SU-DHL-6 (cell line): ENCODE measurements around the gene ERCC4.

Source experiments
- H2AFZ ChIP-seq: fragments of 200-600 bp; sonication (generic); 2 replicates; pipeline ENCODE4 v1.6.1; 2014; ENCODE audit warnings: low read depth, mild to moderate bottlenecking, moderate library complexity, mixed read lengths, antibody characterized with exemption, low read length; ENCODE audit not compliant: severe bottlenecking
- H3F3A ChIP-seq: fragments of 200-600 bp; shearing (Covaris generic); 2 replicates; pipeline ENCODE4 v1.6.0; 2016; ENCODE audit warnings: antibody characterized with exemption, mild to moderate bottlenecking; ENCODE audit not compliant: insufficient read depth
- H3K27ac ChIP-seq: fragments of 200-600 bp; sonication (generic); 2 replicates; pipeline ENCODE4 v1.5.1; 2016; ENCODE audit warnings: low read depth, mild to moderate bottlenecking, low read length, moderate library complexity, mixed read lengths
- H3K27me3 ChIP-seq: fragments of 200-600 bp; sonication (generic), shearing (Covaris generic); 2 replicates; pipeline ENCODE4 v1.6.0; 2014; ENCODE audit warnings: mild to moderate bottlenecking, low read length
- H3K36me3 ChIP-seq: fragments of 200-600 bp; sonication (generic); 2 replicates; pipeline ENCODE4 v1.6.1; 2014; ENCODE audit warnings: mild to moderate bottlenecking, low read length, mixed read lengths
- H3K4me2 ChIP-seq: fragments of 300-600, 200-600 bp; shearing (Covaris generic), sonication (generic); 2 replicates; pipeline ENCODE4 v1.6.0; 2014; ENCODE audit warnings: low read length, low read depth, mild to moderate bottlenecking; ENCODE audit not compliant: poor library complexity, severe bottlenecking
- H3K4me3 ChIP-seq: fragments of 200-600 bp; sonication (generic); 2 replicates; pipeline ENCODE4 v1.5.1; 2014; ENCODE audit warnings: antibody characterized with exemption, low read length, mild to moderate bottlenecking, mixed read lengths; ENCODE audit not compliant: insufficient read depth, poor library complexity, severe bottlenecking
- H3K79me2 ChIP-seq: fragments of 200-600 bp; sonication (generic); 2 replicates; pipeline ENCODE4 v1.6.1; 2014; ENCODE audit warnings: mild to moderate bottlenecking, low read length, moderate library complexity; ENCODE audit not compliant: insufficient read depth
- H3K9ac ChIP-seq: fragments of 200-600 bp; sonication (generic); 2 replicates; pipeline ENCODE4 v1.7.0; 2014; ENCODE audit warnings: mild to moderate bottlenecking, low read length
- H3K9me2 ChIP-seq: fragments of 200-600 bp; sonication (generic); replicated peaks from 2 replicates; pipeline ENCODE4 v1.6.1; 2014; ENCODE audit warnings: low read length; ENCODE audit not compliant: insufficient read depth
- H3K9me3 ChIP-seq: fragments of 200-600 bp; sonication (generic); 2 replicates; pipeline ENCODE4 v1.6.1; 2014; ENCODE audit warnings: low read length, mixed read lengths; ENCODE audit not compliant: insufficient read depth
- H4K20me1 ChIP-seq: fragments of 200-600 bp; sonication (generic); 2 replicates; pipeline ENCODE4 v1.6.1; 2014; ENCODE audit warnings: low read depth, mild to moderate bottlenecking, antibody characterized with exemption, low read length, moderate library complexity, mixed read lengths
- EZH2phosphoT487 ChIP-seq: fragments of 200-600 bp; sonication (generic), shearing (Covaris generic); conservative IDR thresholded peaks from 2 replicates; pipeline ENCODE4 v1.6.1; 2018; ENCODE audit warnings: mild to moderate bottlenecking, antibody characterized with exemption, low read length, moderate library complexity, mixed read lengths
- TF ChIP-seq, protein P1 (sequence below): fragments of 200-600 bp; sonication (generic); IDR thresholded peaks from one replicate; pipeline ENCODE4 v1.5.1; 2017; ENCODE audit warnings: antibody characterized with exemption, mild to moderate bottlenecking, low read length, moderate library complexity; ENCODE audit not compliant: insufficient read depth, poor library complexity, severe bottlenecking

The ERCC4 gene

DNA sequence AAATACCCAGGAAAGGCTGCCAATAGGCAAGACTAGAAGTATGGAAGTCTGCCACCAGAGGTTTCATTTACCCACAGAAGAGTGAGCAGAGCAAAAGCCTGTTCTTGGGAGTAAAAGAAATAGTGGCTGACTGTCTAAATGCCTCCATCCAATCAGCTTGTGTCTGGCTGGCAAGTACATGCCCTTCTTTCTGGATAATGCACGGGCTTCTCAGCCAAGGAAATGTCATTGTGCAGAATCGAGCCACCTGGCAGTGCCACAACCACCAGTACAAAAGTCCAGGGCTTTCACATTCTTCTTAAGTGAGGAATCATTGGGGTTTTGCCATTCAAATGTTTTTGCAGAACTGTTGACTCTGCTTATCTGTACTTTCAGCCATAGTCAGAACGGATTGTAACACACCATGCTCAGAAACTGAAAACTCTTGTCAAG, 10.1 kb upstream of the ERCC4 start:
- no peaks in the 10 kb centered on the region for H3F3A ChIP-seq
- TF ChIP-seq, protein P1, sequence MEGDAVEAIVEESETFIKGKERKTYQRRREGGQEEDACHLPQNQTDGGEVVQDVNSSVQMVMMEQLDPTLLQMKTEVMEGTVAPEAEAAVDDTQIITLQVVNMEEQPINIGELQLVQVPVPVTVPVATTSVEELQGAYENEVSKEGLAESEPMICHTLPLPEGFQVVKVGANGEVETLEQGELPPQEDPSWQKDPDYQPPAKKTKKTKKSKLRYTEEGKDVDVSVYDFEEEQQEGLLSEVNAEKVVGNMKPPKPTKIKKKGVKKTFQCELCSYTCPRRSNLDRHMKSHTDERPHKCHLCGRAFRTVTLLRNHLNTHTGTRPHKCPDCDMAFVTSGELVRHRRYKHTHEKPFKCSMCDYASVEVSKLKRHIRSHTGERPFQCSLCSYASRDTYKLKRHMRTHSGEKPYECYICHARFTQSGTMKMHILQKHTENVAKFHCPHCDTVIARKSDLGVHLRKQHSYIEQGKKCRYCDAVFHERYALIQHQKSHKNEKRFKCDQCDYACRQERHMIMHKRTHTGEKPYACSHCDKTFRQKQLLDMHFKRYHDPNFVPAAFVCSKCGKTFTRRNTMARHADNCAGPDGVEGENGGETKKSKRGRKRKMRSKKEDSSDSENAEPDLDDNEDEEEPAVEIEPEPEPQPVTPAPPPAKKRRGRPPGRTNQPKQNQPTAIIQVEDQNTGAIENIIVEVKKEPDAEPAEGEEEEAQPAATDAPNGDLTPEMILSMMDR = no peak
- no peak for TF ChIP-seq EZH2phosphoT487
- no peak overlapping the region for H3K9ac ChIP-seq
- no peaks in the 10 kb centered on the region for H3K9me2 ChIP-seq
- H3K9me3 ChIP-seq = peaks cover 11% of the 10 kb centered on the region; the same call in 1 of the 2 replicates
- H3K4me2 ChIP-seq = no peak overlapping the region
- no peaks in the 10 kb centered on the region for H3K27me3 ChIP-seq
- no peaks in the 10 kb centered on the region for H3K36me3 ChIP-seq
- H2AFZ ChIP-seq = no peak overlapping the region
- H3K79me2 ChIP-seq = no peaks in the 10 kb centered on the region
- no peak overlapping the region for H3K4me3 ChIP-seq
- H4K20me1 ChIP-seq = no peaks in the 10 kb centered on the region
- no peak overlapping the region for H3K27ac ChIP-seq

DNA sequence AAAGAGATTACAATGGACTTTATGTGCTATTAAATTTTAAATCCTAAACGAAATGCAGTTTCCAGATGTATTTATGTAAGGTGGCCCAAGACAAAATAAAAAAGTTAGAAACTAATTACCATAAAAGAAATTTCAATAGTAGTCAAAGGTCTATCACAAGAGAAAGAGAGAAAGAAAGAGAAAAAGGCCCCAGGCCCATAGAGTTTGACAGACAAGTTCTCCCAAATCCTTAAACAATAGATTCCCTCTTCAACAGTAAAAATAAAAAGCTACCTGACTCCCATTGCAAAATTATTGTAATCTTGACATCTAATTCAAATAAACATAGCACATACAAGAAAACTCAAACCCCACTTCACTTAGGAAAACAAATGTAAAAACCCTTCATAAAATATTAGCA, 8.6 kb upstream of the ERCC4 start:
- H2AFZ ChIP-seq = no peak overlapping the region
- H3K79me2 ChIP-seq = no peaks in the 10 kb centered on the region
- no peaks in the 10 kb centered on the region for H3K36me3 ChIP-seq
- no peak overlapping the region for H3K9ac ChIP-seq
- H4K20me1 ChIP-seq = no peaks in the 10 kb centered on the region
- H3K27ac ChIP-seq = no peak overlapping the region
- peaks cover 6% of the 10 kb centered on the region; the same call in 1 of the 2 replicates for H3K9me3 ChIP-seq
- TF ChIP-seq, protein P1 = no peak
- TF ChIP-seq EZH2phosphoT487 = no peak
- no peaks in the 10 kb centered on the region for H3K9me2 ChIP-seq
- H3K27me3 ChIP-seq = no peaks in the 10 kb centered on the region
- H3F3A ChIP-seq = no peaks in the 10 kb centered on the region
- no peak overlapping the region for H3K4me2 ChIP-seq
- H3K4me3 ChIP-seq = no peak overlapping the region

DNA sequence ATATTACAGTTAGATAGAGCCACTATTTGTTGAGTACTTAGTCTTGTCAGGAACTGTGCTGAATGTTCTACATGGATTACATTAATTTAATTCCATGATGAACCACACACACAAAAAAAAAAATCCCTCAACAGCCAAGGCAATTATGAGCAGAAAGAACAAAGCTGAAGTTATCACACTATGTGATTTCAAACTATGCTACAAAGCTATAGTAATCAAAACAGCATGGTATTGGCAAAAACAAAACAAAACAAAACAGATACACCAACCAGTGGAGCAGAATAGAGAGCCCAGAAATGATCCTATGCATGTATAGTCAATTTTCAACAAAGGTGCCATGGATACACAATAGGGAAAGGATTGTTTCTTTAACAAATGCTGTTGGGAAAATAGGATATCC, 8.1 kb upstream of the ERCC4 start:
- Histone ChIP-seq H3K4me2 (no peak overlapping the region), H3K79me2 (no peaks in the 10 kb centered on the region), H3F3A (no peaks in the 10 kb centered on the region; the same call in 1 of the 2 replicates), H4K20me1 (no peaks in the 10 kb centered on the region), H3K9me2 (no peaks in the 10 kb centered on the region), H2AFZ (no peak overlapping the region), H3K27ac (no peak overlapping the region), H3K36me3 (no peaks in the 10 kb centered on the region), H3K27me3 (no peaks in the 10 kb centered on the region), H3K9me3 (peaks cover 6% of the 10 kb centered on the region; the same call in 1 of the 2 replicates), H3K4me3 (no peak overlapping the region), H3K9ac (no peak overlapping the region)
- no peak for TF ChIP-seq EZH2phosphoT487
- TF ChIP-seq, protein P1 = no peak

- H3K4me2 ChIP-seq = no peak overlapping the region
- TF ChIP-seq, protein P1 = no peak
- no peak for TF ChIP-seq EZH2phosphoT487
- no peaks in the 10 kb centered on the region; the same call in 1 of the 2 replicates for H3F3A ChIP-seq
Measured at GRCh38 chr16:13912891-13913290, 7.1 kb upstream of the ERCC4 start.

More at GRCh38 chr16:13912891-13913290, 7.1 kb upstream of the ERCC4 start:
- Histone ChIP-seq H3K9me3 (peaks cover 6% of the 10 kb centered on the region; the same call in 1 of the 2 replicates), H2AFZ (no peak overlapping the region), H3K36me3 (no peaks in the 10 kb centered on the region), H3K27me3 (no peaks in the 10 kb centered on the region), H4K20me1 (no peaks in the 10 kb centered on the region), H3K4me3 (no peak overlapping the region), H3K79me2 (no peaks in the 10 kb centered on the region), H3K9ac (no peak overlapping the region), H3K9me2 (no peaks in the 10 kb centered on the region), H3K27ac (no peak overlapping the region)
